C4-2B (cell line): ENCODE data around the gene RGS17.

ENCODE experiments used
- ZFX ChIP-seq: fragments of 450-650 bp; IDR thresholded peaks from 2 replicates; pipeline ENCODE4 v1.6.1; 2017
- TF ChIP-seq, protein P1 (sequence below): fragments of 450-650 bp; conservative IDR thresholded peaks from 2 replicates; pipeline ENCODE4 v1.5.1; 2017; ENCODE audit warnings: mild to moderate bottlenecking

DNA sequence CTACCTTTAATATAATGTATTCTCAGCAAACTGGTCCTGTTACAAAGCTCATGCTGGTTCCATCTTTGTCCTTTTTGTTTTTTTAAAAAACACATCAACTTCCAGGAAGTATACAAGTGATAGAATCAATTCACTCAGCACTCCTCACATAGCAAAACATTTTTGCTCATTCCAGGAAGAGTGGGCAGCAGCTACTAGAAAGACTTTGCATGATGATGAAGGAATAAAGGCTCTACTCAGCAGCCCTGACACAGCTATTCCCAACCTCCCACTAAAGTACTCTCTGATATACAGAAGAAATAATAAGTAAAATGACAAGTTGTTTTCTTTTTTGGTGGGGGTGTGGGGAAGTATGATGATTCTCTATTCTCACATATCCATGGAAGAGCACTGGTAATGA, 61.2 kb downstream of the RGS17 start:
- TF ChIP-seq, protein P1, sequence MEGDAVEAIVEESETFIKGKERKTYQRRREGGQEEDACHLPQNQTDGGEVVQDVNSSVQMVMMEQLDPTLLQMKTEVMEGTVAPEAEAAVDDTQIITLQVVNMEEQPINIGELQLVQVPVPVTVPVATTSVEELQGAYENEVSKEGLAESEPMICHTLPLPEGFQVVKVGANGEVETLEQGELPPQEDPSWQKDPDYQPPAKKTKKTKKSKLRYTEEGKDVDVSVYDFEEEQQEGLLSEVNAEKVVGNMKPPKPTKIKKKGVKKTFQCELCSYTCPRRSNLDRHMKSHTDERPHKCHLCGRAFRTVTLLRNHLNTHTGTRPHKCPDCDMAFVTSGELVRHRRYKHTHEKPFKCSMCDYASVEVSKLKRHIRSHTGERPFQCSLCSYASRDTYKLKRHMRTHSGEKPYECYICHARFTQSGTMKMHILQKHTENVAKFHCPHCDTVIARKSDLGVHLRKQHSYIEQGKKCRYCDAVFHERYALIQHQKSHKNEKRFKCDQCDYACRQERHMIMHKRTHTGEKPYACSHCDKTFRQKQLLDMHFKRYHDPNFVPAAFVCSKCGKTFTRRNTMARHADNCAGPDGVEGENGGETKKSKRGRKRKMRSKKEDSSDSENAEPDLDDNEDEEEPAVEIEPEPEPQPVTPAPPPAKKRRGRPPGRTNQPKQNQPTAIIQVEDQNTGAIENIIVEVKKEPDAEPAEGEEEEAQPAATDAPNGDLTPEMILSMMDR, result no peak
- no peak for TF ChIP-seq ZFX
